Thymus (tissue), 11 donors: Measurements from ENCODE around the gene SUGCT. TPM values are rescaled to one million over a fixed set of nuclear protein-coding genes. Genes with fewer than 3 reads are reported as not detected.

Experiments used
- DNase-seq, 9 donors: peaks; one replicate each; pipeline ENCODE4 v3.0.0-alpha.2; 2013; ENCODE audit warnings: low spot score in 9 of 9, low read depth in 6 of 9, missing footprints in 1 of 9
- H3K27ac ChIP-seq, 2 donors: one replicate each; pipeline ENCODE4 v1.5.1; 2013; ENCODE audit warnings: control low read depth in 1 of 2, low read depth in 1 of 2, low read length in 1 of 2, mild to moderate bottlenecking in 1 of 2, moderate library complexity in 1 of 2
- H3K27me3 ChIP-seq, 2 donors: one replicate each; pipeline ENCODE4 v1.5.1; 2013; ENCODE audit warnings: low read length in 1 of 2; ENCODE audit not compliant: control insufficient read depth in 2 of 2, insufficient read depth in 1 of 2
- H3K36me3 ChIP-seq, 2 donors: one replicate each; pipeline ENCODE4 v1.5.1; 2013; ENCODE audit warnings: low read length in 1 of 2, mild to moderate bottlenecking in 1 of 2, moderate library complexity in 1 of 2; ENCODE audit not compliant: control insufficient read depth in 2 of 2, insufficient read depth in 2 of 2
- H3K4me1 ChIP-seq, 2 donors: one replicate each; pipeline ENCODE4 v1.5.1; 2013; ENCODE audit warnings: low read length in 2 of 2; ENCODE audit not compliant: control insufficient read depth in 2 of 2, insufficient read depth in 2 of 2
- H3K4me3 ChIP-seq, 2 donors: one replicate each; pipeline ENCODE4 v1.5.1; 2013; ENCODE audit warnings: low read length in 2 of 2, control low read depth in 1 of 2, mild to moderate bottlenecking in 1 of 2
- H3K9me3 ChIP-seq, 2 donors: one replicate each; pipeline ENCODE4 v1.5.1; 2013; ENCODE audit warnings: low read length in 1 of 2, mild to moderate bottlenecking in 1 of 2; ENCODE audit not compliant: control insufficient read depth in 2 of 2, insufficient read depth in 1 of 2
- WGBS: extraction: QIAGEN DNeasy Blood & Tissue Kit; methylation state at CpG from one replicate; pipeline ENCODE4 v1.1.7; 2013; 5-methylcytosine and 5-hydroxymethylcytosine counted together
- polyA plus RNA-seq: library from polyadenylated mRNA; stranded (reverse); fragments of 200-250 nt; gene quantifications from one replicate; pipeline ENCODE4 v1.2.3, GENCODE V29; 2013
- total RNA-seq: library from RNA; stranded (reverse); fragments of 120-200 nt; gene quantifications from one replicate; pipeline ENCODE4 v1.2.4, GENCODE V29; 2013
- donor health status: healthy.

Gene SUGCT
- total and polyA plus RNA-seq, 2 donors = 1.6 to 5.5 TPM

GRCh38 chr7:40723829-40724228 lies 589.0 kb downstream of the SUGCT start:
- Histone ChIP-seq H3K27ac (no peak overlapping the region), H3K9me3 (no peaks in the 10 kb centered on the region), H3K27me3 (no peaks in the 10 kb centered on the region), H3K36me3 (no peaks in the 10 kb centered on the region), H3K4me1 (no peaks in the 10 kb centered on the region), H3K4me3 (no peak overlapping the region)
- 96% methylated on average over 2 of the region's 2 CpGs for WGBS
- no peak for DNase-seq

GRCh38 chr7:40726559-40726958 lies 591.8 kb downstream of the SUGCT start:
- Histone ChIP-seq H3K27me3 (no peaks in the 10 kb centered on the region), H3K4me1 (no peaks in the 10 kb centered on the region), H3K4me3 (no peak overlapping the region), H3K9me3 (no peaks in the 10 kb centered on the region), H3K27ac (no peak overlapping the region), H3K36me3 (no peaks in the 10 kb centered on the region)
- no peak for DNase-seq
- 96% methylated on average over 9 of the region's 9 CpGs for WGBS

GRCh38 chr7:40733114-40733513 lies 598.3 kb downstream of the SUGCT start:
- Histone ChIP-seq H3K4me1 (no peaks in the 10 kb centered on the region), H3K27ac (no peak overlapping the region), H3K27me3 (no peaks in the 10 kb centered on the region), H3K9me3 (no peaks in the 10 kb centered on the region), H3K36me3 (no peaks in the 10 kb centered on the region), H3K4me3 (no peak overlapping the region)
- DNase-seq = no peak

- Histone ChIP-seq H3K4me1 (no peaks in the 10 kb centered on the region), H3K27ac (no peak overlapping the region), H3K9me3 (no peaks in the 10 kb centered on the region), H3K36me3 (no peaks in the 10 kb centered on the region), H3K4me3 (no peak overlapping the region), H3K27me3 (no peaks in the 10 kb centered on the region)
- 7% methylated on average over 5 of the region's 5 CpGs for WGBS
- peak in 1 of 9 donors; percentile 6 for DNase-seq
Measured at GRCh38 chr7:40733578-40733977, 598.8 kb downstream of the SUGCT start.

GRCh38 chr7:40739257-40739656 lies 604.5 kb downstream of the SUGCT start:
- no peaks in the 10 kb centered on the region for H3K4me1 ChIP-seq
- no peak overlapping the region for H3K27ac ChIP-seq
- no peaks in the 10 kb centered on the region for H3K9me3 ChIP-seq
- H3K36me3 ChIP-seq = no peaks in the 10 kb centered on the region
- no peaks in the 10 kb centered on the region for H3K27me3 ChIP-seq
- H3K4me3 ChIP-seq = no peak overlapping the region
- 97% methylated on average over 2 of the region's 2 CpGs for WGBS
- DNase-seq = no peak

- no peak for DNase-seq
- no peaks in the 10 kb centered on the region for H3K36me3 ChIP-seq
- no peaks in the 10 kb centered on the region for H3K4me1 ChIP-seq
- H3K27ac ChIP-seq = no peak overlapping the region
- 95% methylated on average over 7 of the region's 7 CpGs for WGBS
- H3K9me3 ChIP-seq = no peaks in the 10 kb centered on the region
- H3K4me3 ChIP-seq = no peak overlapping the region
- no peaks in the 10 kb centered on the region for H3K27me3 ChIP-seq
Measured at GRCh38 chr7:40742270-40742669, 607.5 kb downstream of the SUGCT start.

- Histone ChIP-seq H3K27me3 (no peaks in the 10 kb centered on the region), H3K9me3 (no peaks in the 10 kb centered on the region), H3K4me1 (no peaks in the 10 kb centered on the region), H3K36me3 (no peaks in the 10 kb centered on the region), H3K27ac (no peak overlapping the region), H3K4me3 (no peak overlapping the region)
- DNase-seq = no peak
- WGBS = 92% methylated on average over 12 of the region's 12 CpGs
Measured at GRCh38 chr7:40746841-40747556, 612.2 kb downstream of the SUGCT start.

- no peaks in the 10 kb centered on the region for H3K27me3 ChIP-seq
- H3K27ac ChIP-seq = no peak overlapping the region
- no peaks in the 10 kb centered on the region for H3K36me3 ChIP-seq
- DNase-seq = no peak
- H3K9me3 ChIP-seq = no peaks in the 10 kb centered on the region
- no peak overlapping the region for H3K4me3 ChIP-seq
- WGBS = 92% methylated on average over 2 of the region's 2 CpGs
- H3K4me1 ChIP-seq = no peaks in the 10 kb centered on the region
Measured at GRCh38 chr7:40747856-40748255, 613.1 kb downstream of the SUGCT start.

GRCh38 chr7:40749877-40750276 lies 615.1 kb downstream of the SUGCT start:
- Histone ChIP-seq H3K9me3 (no peaks in the 10 kb centered on the region), H3K27me3 (no peaks in the 10 kb centered on the region), H3K27ac (no peak overlapping the region), H3K4me1 (no peaks in the 10 kb centered on the region), H3K36me3 (no peaks in the 10 kb centered on the region), H3K4me3 (no peak overlapping the region)
- 97% methylated on average over 5 of the region's 5 CpGs for WGBS
- DNase-seq = no peak
